NCI-H82 (cell line): Measurements from ENCODE around the gene EBF4.

Experiments used
- DNase-seq: peaks from one replicate; lab custom pipeline; 2025; lab: John Stamatoyannopoulos, UW

EBF4 gene

GRCh38 chr20:2742934-2743559, 50.5 kb downstream of the EBF4 start:
- peak; percentile 79 for DNase-seq

GRCh38 chr20:2745060-2745910, 52.7 kb downstream of the EBF4 start:
- no peak for DNase-seq

GRCh38 chr20:2745936-2746635, 53.5 kb downstream of the EBF4 start:
- no peak for DNase-seq

GRCh38 chr20:2746636-2747265, 54.2 kb downstream of the EBF4 start:
- DNase-seq = no peak

- no peak for DNase-seq
Observed at GRCh38 chr20:2747676-2748235, 55.2 kb downstream of the EBF4 start.

- DNase-seq = no peak
Observed at GRCh38 chr20:2748551-2749342, 56.2 kb downstream of the EBF4 start.

- no peak for DNase-seq
Observed at GRCh38 chr20:2749343-2749950, 56.9 kb downstream of the EBF4 start.

GRCh38 chr20:2749951-2750490, 57.4 kb downstream of the EBF4 start:
- no peak for DNase-seq

- peak; percentile 15 for DNase-seq
Observed at GRCh38 chr20:2750491-2751251, 58.1 kb downstream of the EBF4 start.

- DNase-seq = no peak
Observed at GRCh38 chr20:2751347-2751877, 58.8 kb downstream of the EBF4 start.

GRCh38 chr20:2751878-2752566, 59.4 kb downstream of the EBF4 start:
- no peak for DNase-seq

GRCh38 chr20:2752567-2753460, 60.2 kb downstream of the EBF4 start:
- DNase-seq = peak; percentile 55

GRCh38 chr20:2753461-2754040, 61.0 kb downstream of the EBF4 start:
- DNase-seq = no peak

- no peak for DNase-seq
Observed at GRCh38 chr20:2754424-2754823, 61.8 kb downstream of the EBF4 start.

- no peak for DNase-seq
Observed at GRCh38 chr20:2755451-2756055, 63.0 kb downstream of the EBF4 start.

- peak; percentile 80 for DNase-seq
Observed at GRCh38 chr20:2756056-2756611, 63.6 kb downstream of the EBF4 start.

- DNase-seq = no peak
Observed at GRCh38 chr20:2757001-2757400, 64.4 kb downstream of the EBF4 start.
